T-cell (primary cell): ENCODE results near the gene FAM53B. TPM values are rescaled to one million over a fixed set of nuclear protein-coding genes. Genes with fewer than 3 reads are reported as not detected.
A peak's percentile ranks its signal among the peaks of the same experiment; 100 is the strongest.

Experiments
- ATAC-seq, 4 experiments: fragments of 200-7000 bp in 3 of 4; fragments of 150-1000 bp in 1 of 4; cut with Tn5 transposase; replicated peaks in 1 of 4; 1 replicate in 3 of 4; 2 replicates in 1 of 4; pipeline ENCODE4 v1.10.0; 2021; ENCODE audit warnings: moderate library complexity in 3 of 4, mild to moderate bottlenecking in 2 of 4, moderate number of reproducible peaks in 1 of 4
- CTCF ChIA-PET, 2 donors: fragments of 300-600 bp; sonication (Branson Sonifier 250); formaldehyde crosslinking; loops; one replicate each; lab custom pipeline; 2022; ENCODE audit warnings: antibody characterized with exemption in 2 of 2; lab: Charles Lee
- POLR2A ChIA-PET, 2 donors: fragments of 300-600 bp; sonication (Branson Sonifier 250); formaldehyde crosslinking; loops; one replicate each; lab custom pipeline; 2022; ENCODE audit warnings: antibody characterized with exemption in 2 of 2; lab: Charles Lee
- DNase-seq, 35 experiments: peaks; one replicate each; pipeline versions ENCODE4 v3.0.0 to v3.0.0-alpha.2; 2013 to 2023
- H3K27ac ChIP-seq: one replicate; pipeline ENCODE4 v1.5.1; 2013; ENCODE audit warnings: low read length
- H3K27me3 ChIP-seq, 2 experiments: replicated peaks in 1 of 2; 1 replicate in 1 of 2; 2 replicates in 1 of 2; pipeline versions ENCODE4 v1.6.1 to v1.7.0; 2013; ENCODE audit warnings: low read length in 1 of 2, mixed read lengths in 1 of 2; ENCODE audit not compliant: control insufficient read depth in 2 of 2, insufficient read depth in 2 of 2; ENCODE audit errors: extremely low read depth in 1 of 2
- H3K36me3 ChIP-seq, 2 donors: 1 replicate in 1 of 2; 2 replicates in 1 of 2; pipeline versions ENCODE4 v1.6.1 to v1.7.0; 2013; ENCODE audit warnings: low read length in 1 of 2; ENCODE audit not compliant: control insufficient read depth in 2 of 2, insufficient read depth in 1 of 2; ENCODE audit errors: extremely low read depth in 1 of 2
- H3K4me1 ChIP-seq, 2 experiments: 1 replicate in 1 of 2; 2 replicates in 1 of 2; pipeline versions ENCODE4 v1.6.1 to v1.7.0; 2013; ENCODE audit warnings: low read length in 2 of 2, mixed read lengths in 1 of 2; ENCODE audit not compliant: insufficient read depth in 2 of 2, control insufficient read depth in 1 of 2; ENCODE audit errors: extremely low read depth in 1 of 2
- H3K4me3 ChIP-seq, 2 donors: 1 replicate in 1 of 2; 2 replicates in 1 of 2; pipeline versions ENCODE4 v1.5.1 to v1.7.0; 2013; ENCODE audit warnings: mild to moderate bottlenecking in 2 of 2, low read length in 1 of 2, moderate library complexity in 1 of 2; ENCODE audit not compliant: control insufficient read depth in 1 of 2; ENCODE audit errors: extremely low read depth in 1 of 2
- H3K9me3 ChIP-seq: 2 replicates; pipeline ENCODE4 v1.7.0; 2013
- H3K27ac Mint-ChIP-seq, 2 donors: one replicate each; pipeline ENCODE4 v1.8.0; 2020 to 2021; ENCODE audit warnings: mild to moderate bottlenecking in 2 of 2, mixed read lengths in 2 of 2
- H3K27me3 Mint-ChIP-seq, 2 donors: one replicate each; pipeline ENCODE4 v1.8.0; 2021 to 2022; ENCODE audit warnings: mixed read lengths in 2 of 2
- H3K36me3 Mint-ChIP-seq: one replicate; pipeline ENCODE4 v1.8.0; 2021; ENCODE audit warnings: mixed read lengths
- H3K4me1 Mint-ChIP-seq, 3 donors: one replicate each; pipeline ENCODE4 v1.8.0; 2020 to 2022; ENCODE audit warnings: mixed read lengths in 3 of 3, mild to moderate bottlenecking in 1 of 3
- H3K4me3 Mint-ChIP-seq, 3 donors: one replicate each; pipeline ENCODE4 v1.8.0; 2020 to 2022; ENCODE audit warnings: mild to moderate bottlenecking in 3 of 3, mixed read lengths in 3 of 3, moderate library complexity in 3 of 3
- H3K9me3 Mint-ChIP-seq, 3 donors: one replicate each; pipeline ENCODE4 v1.8.0; 2020 to 2022; ENCODE audit warnings: mixed read lengths in 3 of 3
- WGBS: methylation state at CpG from one replicate; pipeline ENCODE4 v1.1.5; 2013; ENCODE audit warnings: missing lambda C conversion rate; ENCODE audit not compliant: insufficient coverage; 5-methylcytosine and 5-hydroxymethylcytosine counted together
- total RNA-seq, 35 experiments: library from RNA in 6 of 35; stranded (reverse) in 6 of 35; fragments of 120-200 nt in 1 of 35; gene quantifications; one replicate each; pipeline versions ENCODE4 v1.2.1 to v1.2.4 and lab custom pipeline; 2013 to 2026

FAM53B gene
- total RNA-seq, 5 donors from 2014 or later (not counting 1 experiment from before 2014, with no cell fraction given), result 39.3 to 86.5 (median 52.3) TPM

DNA sequence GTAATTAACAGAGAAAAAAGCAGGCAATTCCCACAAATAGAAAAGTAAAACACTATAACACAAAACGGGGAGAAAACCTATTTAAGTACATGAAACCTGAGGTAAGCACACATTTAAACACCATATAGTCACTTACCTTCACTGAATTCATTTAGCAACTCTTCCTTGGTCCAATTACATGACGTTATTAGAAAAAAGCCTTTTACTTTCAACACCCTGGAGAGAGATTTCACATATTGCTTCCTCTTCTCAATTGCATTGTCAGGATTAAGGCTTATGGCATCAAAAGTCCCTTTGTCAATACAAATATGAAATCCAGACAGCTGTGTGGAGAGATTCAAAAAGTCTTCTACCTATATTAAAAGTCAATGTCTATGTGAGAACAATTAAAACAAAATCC is 21.1 kb upstream of the FAM53B start:
- Histone ChIP-seq H3K9me3 (no peaks in the 10 kb centered on the region), H3K27ac (no peak overlapping the region), H3K4me3 (no peak overlapping the region), H3K36me3 (peaks cover 12 to 31% of the 10 kb centered on the region in 2 donors), H3K27me3 (no peaks in the 10 kb centered on the region), H3K4me1 (no peaks in the 10 kb centered on the region)
- H3K27me3 Mint-ChIP-seq, result no peaks in the 10 kb centered on the region
- H3K4me3 Mint-ChIP-seq, result no peak overlapping the region
- no peaks in the 10 kb centered on the region for H3K9me3 Mint-ChIP-seq
- CTCF ChIA-PET, result interaction anchor here in 1 of 2 donors (0.9 to 1.2 kb wide), 2 partner anchors 10 to 13 kb away, joined by 3 read pairs; no protein-coding TSS in a partner anchor
- POLR2A ChIA-PET, result interaction anchor here in 1 of 2 donors (0.6 kb wide), 1 partner anchor 226 kb away, joined by 8 read pairs; no protein-coding TSS in a partner anchor
- H3K36me3 Mint-ChIP-seq, result peaks cover 40% of the 10 kb centered on the region
- WGBS, result 100% methylated on average over 2 of the region's 2 CpGs
- ATAC-seq, result no peak
- DNase-seq, result no peak
- no peak overlapping the region for H3K27ac Mint-ChIP-seq
- H3K4me1 Mint-ChIP-seq, result peaks cover 2 to 5% (median 4%) of the 10 kb centered on the region in 3 donors

- ChIA-PET POLR2A (no interaction called here), CTCF (interaction anchor here in 1 of 2 donors (0.9 to 1.0 kb wide), 2 partner anchors 9 kb away, joined by 3 read pairs; no protein-coding TSS in a partner anchor)
- H3K4me3 Mint-ChIP-seq, result no peak overlapping the region
- Histone ChIP-seq H3K36me3 (peaks cover 10 to 39% of the 10 kb centered on the region in 2 donors), H3K4me3 (no peak overlapping the region), H3K9me3 (no peaks in the 10 kb centered on the region), H3K4me1 (no peaks in the 10 kb centered on the region), H3K27me3 (no peaks in the 10 kb centered on the region), H3K27ac (no peak overlapping the region)
- no CpG with 5 or more reads among the region's 1 CpG for WGBS
- peaks cover 48% of the 10 kb centered on the region for H3K36me3 Mint-ChIP-seq
- H3K4me1 Mint-ChIP-seq, result peaks cover 2 to 5% (median 4%) of the 10 kb centered on the region in 3 donors
- H3K27me3 Mint-ChIP-seq, result no peaks in the 10 kb centered on the region
- no peak for DNase-seq
- H3K27ac Mint-ChIP-seq, result no peak overlapping the region
- no peaks in the 10 kb centered on the region for H3K9me3 Mint-ChIP-seq
- no peak for ATAC-seq
These were observed 19.1 kb upstream of the FAM53B start for GRCh38 chr10:124763267-124763666.

GRCh38 chr10:124762281-124762680 is 18.1 kb upstream of the FAM53B start:
- POLR2A ChIA-PET, result interaction anchor here in 1 of 2 donors (0.5 to 0.6 kb wide), 2 partner anchors 10 to 162 kb away, joined by 4 to 6 read pairs; no protein-coding TSS in a partner anchor
- Mint-ChIP-seq H3K27me3 (no peaks in the 10 kb centered on the region), H3K9me3 (no peaks in the 10 kb centered on the region), H3K27ac (no peak overlapping the region), H3K4me3 (no peak overlapping the region), H3K4me1 (peaks cover 2 to 5% (median 4%) of the 10 kb centered on the region in 3 donors), H3K36me3 (peaks cover 50% of the 10 kb centered on the region)
- H3K4me1 ChIP-seq, result no peaks in the 10 kb centered on the region
- H3K4me3 ChIP-seq, result no peak overlapping the region
- no peaks in the 10 kb centered on the region for H3K27me3 ChIP-seq
- DNase-seq (no peak), ATAC-seq (no peak)
- no peaks in the 10 kb centered on the region for H3K9me3 ChIP-seq
- CTCF ChIA-PET, result interaction anchor here in 1 of 2 donors (1.0 to 1.2 kb wide), 2 partner anchors 10 to 19 kb away, joined by 3 read pairs; no protein-coding TSS in a partner anchor
- H3K36me3 ChIP-seq, result peaks cover under 1 to 42% of the 10 kb centered on the region in 2 donors
- no peak overlapping the region for H3K27ac ChIP-seq
- 100% methylated on average over 1 of the region's 5 CpGs for WGBS

DNA sequence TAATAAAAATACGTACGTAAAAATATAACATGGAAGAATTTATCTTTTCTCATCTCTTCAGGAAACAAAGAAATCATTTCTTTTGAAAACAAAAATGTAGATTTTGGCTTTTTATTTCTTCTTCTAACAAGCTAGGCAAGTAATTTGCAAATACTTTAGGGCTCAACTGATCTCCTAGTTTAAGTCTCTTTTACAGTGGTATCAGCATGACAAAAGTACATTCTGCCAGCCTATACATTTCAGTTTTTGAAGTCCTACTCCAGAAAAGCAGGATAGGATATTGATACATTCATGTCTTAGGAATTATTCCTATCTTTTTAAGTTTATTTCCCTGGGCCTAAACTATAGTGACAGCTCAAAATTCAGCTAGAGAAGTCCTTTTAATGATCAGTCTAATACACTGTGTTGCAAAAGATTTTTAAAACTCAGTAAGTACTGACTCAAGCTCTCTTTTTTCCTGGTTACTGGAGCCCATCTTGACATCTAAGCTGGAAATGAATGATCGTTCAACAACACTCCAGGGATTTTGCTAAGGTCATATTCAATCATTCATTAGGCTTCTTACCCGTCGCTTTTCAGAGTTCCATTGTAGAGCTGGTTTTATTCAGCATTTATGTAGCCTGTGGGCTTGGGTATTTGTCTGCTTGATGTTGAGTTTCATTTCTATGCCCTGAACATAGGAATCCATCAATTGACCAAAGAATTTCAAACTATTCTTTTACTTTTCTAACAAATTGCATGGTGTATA is 12.2 kb upstream of the FAM53B start:
- Histone ChIP-seq H3K9me3 (no peaks in the 10 kb centered on the region), H3K4me3 (no peak overlapping the region), H3K27me3 (no peaks in the 10 kb centered on the region), H3K27ac (no peak overlapping the region), H3K36me3 (peaks cover 0 to 32% of the 10 kb centered on the region in 2 donors), H3K4me1 (no peaks in the 10 kb centered on the region)
- no CpG with 5 or more reads among the region's 5 CpGs for WGBS
- ChIA-PET CTCF (interaction anchor here in 1 of 2 donors (0.8 to 1.6 kb wide), 3 partner anchors 9 to 11 kb away, joined by 3 to 5 read pairs (median 5); no protein-coding TSS in a partner anchor), POLR2A (no interaction called here)
- H3K27ac Mint-ChIP-seq, result no peak overlapping the region
- no peak overlapping the region for H3K4me3 Mint-ChIP-seq
- H3K9me3 Mint-ChIP-seq, result no peaks in the 10 kb centered on the region
- H3K4me1 Mint-ChIP-seq, result peaks cover 2 to 5% (median 4%) of the 10 kb centered on the region in 3 donors
- no peak for DNase-seq
- no peak for ATAC-seq
- H3K27me3 Mint-ChIP-seq, result no peaks in the 10 kb centered on the region
- H3K36me3 Mint-ChIP-seq, result peaks cover 35% of the 10 kb centered on the region

DNA sequence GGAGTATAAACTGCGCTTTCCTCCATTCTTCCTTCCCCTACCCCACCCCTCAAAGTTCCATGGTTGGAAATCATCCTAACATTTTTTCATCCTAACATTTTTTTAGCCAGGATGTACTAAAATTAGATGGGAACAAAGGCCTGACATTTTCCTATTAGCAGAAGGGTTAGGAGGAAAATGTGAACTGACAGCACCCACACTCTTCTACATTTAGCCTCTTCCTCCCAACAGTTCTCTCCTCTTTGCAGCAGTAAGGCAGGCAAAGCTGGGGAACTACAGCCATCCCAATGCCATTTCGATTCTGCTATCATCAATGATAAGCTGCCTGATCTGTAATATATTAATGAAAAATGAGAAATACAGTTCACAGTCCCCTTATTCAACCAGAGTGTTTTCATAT is 11.4 kb upstream of the FAM53B start:
- Mint-ChIP-seq H3K4me3 (no peak overlapping the region), H3K4me1 (peaks cover 0 to 2% (median 2%) of the 10 kb centered on the region in 3 donors), H3K27me3 (no peaks in the 10 kb centered on the region), H3K9me3 (no peaks in the 10 kb centered on the region), H3K27ac (no peak overlapping the region), H3K36me3 (peaks cover 28% of the 10 kb centered on the region)
- Histone ChIP-seq H3K4me3 (no peak overlapping the region), H3K4me1 (no peaks in the 10 kb centered on the region), H3K27ac (no peak overlapping the region), H3K9me3 (no peaks in the 10 kb centered on the region), H3K36me3 (peaks cover 0 to 31% of the 10 kb centered on the region in 2 donors), H3K27me3 (no peaks in the 10 kb centered on the region)
- WGBS, result 100% methylated on average over 1 of the region's 2 CpGs
- DNase-seq (no peak), ATAC-seq (no peak)
- ChIA-PET CTCF (interaction anchor here in 1 of 2 donors (0.8 to 1.6 kb wide), 3 partner anchors 9 to 10 kb away, joined by 3 to 5 read pairs (median 5); no protein-coding TSS in a partner anchor), POLR2A (interaction anchor here in 1 of 2 donors (0.5 kb wide), 1 partner anchor 46 kb away, joined by 12 read pairs; the partner anchor contains the start of gene ABRAXAS2)

DNA sequence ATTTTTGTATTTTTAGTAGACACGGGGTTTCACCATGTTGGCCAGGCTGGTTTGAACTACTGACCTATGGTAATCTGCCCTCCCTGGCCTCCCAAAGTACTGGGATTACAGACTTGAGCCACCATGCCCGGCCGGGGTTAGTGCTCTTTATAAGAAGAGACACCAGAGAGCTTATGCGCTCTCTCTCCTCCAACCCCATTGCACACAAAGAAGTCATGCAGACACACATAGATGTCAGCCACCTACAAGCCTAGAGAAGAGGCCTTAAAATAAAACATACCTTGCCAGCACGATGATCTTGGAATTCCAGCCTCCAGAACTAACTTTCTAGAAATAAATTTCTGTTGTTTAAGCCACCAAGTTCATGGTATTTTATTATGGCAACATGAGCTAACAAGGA is 10.0 kb upstream of the FAM53B start:
- ATAC-seq (no peak), DNase-seq (no peak)
- Histone ChIP-seq H3K9me3 (no peaks in the 10 kb centered on the region), H3K27me3 (no peaks in the 10 kb centered on the region), H3K27ac (no peak overlapping the region), H3K36me3 (peaks cover 0 to 20% of the 10 kb centered on the region in 2 donors), H3K4me3 (no peak overlapping the region), H3K4me1 (no peaks in the 10 kb centered on the region)
- Mint-ChIP-seq H3K36me3 (peaks cover 19% of the 10 kb centered on the region), H3K27me3 (no peaks in the 10 kb centered on the region), H3K4me3 (no peak overlapping the region), H3K27ac (peak overlapping the region in 1 of 2 donors; percentile 5), H3K9me3 (no peaks in the 10 kb centered on the region), H3K4me1 (peaks cover under 1 to 7% (median 6%) of the 10 kb centered on the region in 3 donors)
- POLR2A ChIA-PET, result no interaction called here
- 100% methylated on average over 1 of the region's 5 CpGs for WGBS
- CTCF ChIA-PET, result interaction anchor here (0.6 to 1.5 kb wide), 3 partner anchors 9 to 757 kb away, joined by 3 to 6 read pairs (median 4); no protein-coding TSS in a partner anchor
